ENCODE measurements around the gene NOC2L.

The NOC2L gene

DNA sequence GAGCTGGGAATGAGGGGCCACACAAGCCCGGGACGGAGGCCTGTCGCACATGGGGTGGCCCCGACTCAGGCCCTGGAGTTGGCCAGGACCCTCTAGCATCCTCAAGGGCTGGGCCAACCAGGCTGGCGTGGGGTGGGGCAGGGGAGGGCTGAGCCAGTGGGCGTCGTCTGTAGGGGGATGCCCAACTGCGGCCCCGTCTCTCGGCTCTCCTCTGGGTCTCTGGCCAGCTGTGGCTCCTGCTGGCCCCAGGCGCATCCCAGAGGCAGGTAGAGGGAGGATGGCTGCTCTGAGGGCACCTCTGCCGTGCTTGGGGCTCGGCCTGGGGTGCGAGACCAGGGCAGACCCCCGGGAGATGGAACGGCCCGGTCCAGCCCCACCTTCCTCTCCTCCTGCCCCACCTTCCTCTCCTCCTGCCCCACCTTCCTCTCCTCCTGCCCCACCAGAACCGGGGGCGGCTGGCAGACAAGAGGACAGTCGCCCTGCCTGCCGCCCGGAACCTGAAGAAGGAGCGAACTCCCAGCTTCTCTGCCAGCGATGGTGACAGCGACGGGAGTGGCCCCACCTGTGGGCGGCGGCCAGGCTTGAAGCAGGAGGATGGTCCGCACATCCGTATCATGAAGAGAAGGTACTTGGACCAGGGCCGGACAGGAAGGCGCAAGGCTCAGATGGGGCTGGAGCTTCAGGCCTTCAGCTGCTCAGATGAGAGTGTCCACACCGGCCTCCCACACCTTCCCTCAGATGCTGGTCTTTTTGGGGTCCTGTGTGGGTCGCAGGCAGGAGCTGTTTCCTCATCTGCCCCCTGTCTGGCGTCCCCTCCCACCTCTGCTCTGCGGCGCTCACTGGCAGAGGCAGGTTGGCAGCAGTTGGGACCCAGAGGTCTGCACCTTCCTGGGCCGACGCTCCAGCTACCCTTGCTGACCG, 29.1 kb downstream of the NOC2L start:
- DNase-seq (ENCODE audit: low spot score), result no peak

DNA sequence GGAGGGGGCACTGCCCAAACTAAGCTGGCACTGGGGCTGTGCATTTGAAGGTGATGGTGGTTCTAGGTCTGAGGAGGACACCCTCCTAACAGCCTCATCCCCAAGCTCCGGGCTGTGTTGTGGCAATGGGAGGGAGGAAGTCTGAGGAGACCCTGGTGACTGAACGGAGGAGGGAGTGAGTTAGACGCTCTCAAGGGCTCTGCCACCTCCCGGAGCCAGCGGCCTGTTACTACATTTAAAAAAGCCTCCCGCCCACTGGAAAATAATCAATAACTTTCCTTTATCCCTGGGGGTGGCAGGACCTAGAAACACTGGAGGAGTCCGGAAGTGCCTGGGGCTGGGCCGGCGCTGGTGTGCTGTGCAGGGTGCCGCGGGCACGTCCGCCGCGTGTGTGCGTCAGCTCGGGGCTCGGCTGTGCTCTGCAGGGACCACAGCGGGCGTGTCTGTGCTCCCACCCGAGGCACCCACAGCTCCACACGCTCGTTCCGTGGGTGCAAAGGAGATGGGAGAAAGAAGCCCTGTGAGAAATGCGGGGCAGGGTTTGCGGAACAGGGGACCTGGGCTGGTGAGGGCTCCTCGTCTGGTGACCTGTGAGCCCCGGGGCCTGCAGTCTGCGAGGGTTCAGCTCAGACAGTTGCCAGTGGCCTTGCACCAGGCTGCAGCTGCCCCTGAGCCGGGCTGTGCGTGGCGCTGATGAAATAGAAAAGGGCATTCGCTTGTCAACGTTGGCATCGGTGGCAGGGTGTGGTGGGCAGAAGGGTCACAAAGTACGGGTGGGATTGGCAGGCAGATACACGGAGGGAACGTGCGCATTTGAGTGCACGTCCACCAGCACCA, 30.0 kb downstream of the NOC2L start:
- no peak for DNase-seq (ENCODE audit: low spot score)

DNA sequence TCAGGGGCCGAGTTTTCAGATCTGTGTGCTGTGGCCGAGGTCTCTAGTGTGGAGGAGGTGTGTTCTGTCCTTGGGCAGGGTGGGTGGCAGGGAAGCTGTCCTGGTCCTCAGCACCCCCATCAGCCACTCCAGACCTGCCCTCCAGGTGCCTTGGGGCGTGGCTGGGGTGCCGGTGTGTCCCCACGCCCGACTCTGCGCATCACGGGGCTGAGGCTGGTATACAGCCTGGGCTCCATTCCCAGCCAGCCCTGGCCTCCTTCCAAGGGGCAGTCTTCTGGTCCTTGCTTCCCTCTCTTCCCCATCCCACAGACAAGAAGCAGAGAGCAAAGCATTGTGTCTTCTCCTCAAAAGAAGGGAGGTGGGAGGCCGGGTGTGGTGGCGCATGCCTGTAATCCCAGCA, 31.3 kb downstream of the NOC2L start:
- DNase-seq (ENCODE audit: low spot score), result no peak

- DNase-seq (ENCODE audit: low spot score), result no peak
Measured at GRCh38 chr1:927234-927633, 31.8 kb downstream of the NOC2L start.

DNA sequence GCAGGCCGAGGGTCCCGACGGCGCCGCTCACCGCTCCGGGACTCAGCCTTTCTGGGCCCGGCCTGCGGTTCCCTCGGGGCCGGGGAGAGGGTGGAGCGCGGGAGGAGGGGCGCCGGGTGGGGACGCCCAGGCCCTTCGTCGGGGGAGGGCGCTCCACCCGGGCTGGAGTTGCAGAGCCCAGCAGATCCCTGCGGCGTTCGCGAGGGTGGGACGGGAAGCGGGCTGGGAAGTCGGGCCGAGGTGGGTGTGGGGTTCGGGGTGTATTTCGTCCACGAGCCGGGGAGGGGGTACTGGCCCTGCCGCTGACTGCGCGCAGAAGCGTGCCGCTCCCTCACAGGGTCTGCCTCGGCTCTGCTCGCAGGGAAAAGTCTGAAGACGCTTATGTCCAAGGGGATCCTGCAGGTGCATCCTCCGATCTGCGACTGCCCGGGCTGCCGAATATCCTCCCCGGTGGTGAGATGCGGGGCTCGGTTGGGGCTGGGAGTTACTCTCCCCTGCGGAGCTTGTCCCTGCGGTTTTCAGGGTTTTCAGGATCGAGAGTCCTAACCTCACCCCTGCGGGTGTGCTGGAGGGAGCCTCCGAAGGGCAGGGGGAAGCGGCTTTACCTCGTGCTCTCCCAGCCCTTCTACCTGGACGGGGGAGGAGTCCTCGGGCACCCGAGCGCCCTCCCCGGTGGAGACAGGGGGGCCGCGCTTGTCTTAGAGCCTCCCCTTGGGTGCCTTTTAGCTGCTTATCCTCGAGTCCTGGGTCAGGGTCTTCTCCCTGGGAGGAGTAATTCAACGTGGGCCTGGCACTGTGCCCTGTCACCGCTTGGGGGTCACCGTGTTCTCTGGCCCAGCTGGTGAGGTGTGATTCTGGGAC, 33.3 kb downstream of the NOC2L start:
- no peak for DNase-seq (ENCODE audit: low spot score)

DNA sequence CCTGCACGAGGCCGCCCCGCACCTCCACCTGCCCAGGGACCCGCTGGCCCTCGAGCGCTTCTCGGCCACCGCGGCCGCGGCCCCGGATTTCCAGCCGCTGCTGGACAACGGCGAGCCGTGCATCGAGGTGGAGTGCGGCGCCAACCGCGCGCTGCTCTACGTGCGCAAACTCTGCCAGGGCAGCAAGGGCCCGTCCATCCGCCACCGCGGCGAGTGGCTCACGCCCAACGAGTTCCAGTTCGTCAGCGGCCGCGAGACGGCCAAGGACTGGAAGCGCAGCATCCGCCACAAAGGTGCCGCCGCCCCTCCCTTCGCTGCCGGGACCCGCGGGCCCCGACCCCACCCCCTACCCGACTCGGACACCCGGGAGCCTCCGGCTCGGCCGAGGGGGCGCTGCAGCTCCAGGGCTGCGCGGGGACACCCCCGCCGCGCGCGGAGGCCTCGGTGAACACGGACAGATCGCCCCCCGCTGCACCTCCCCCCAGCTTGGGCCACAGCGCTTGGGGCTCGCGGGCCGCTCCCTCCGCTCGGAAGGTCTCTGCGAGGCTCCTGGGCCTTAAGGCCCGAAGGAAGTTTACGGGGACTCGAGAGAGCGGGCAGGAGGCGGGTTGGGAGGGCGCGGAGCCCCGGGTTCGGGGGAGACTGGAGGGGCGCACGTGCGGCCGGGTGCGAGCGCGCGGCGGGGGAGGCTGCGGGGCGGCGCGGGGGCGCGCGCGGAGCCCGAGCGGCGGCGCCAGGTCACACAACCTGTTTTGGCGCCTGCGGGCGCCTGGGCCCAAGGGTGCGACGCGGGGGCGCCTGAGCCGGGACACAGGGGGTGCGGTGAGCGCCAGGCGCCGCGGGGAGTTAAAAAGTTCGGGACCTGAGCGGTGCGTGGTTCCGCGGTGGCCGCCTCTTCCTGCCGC, 34.1 kb downstream of the NOC2L start:
- DNase-seq (ENCODE audit: low spot score), result peak; percentile 54

DNA sequence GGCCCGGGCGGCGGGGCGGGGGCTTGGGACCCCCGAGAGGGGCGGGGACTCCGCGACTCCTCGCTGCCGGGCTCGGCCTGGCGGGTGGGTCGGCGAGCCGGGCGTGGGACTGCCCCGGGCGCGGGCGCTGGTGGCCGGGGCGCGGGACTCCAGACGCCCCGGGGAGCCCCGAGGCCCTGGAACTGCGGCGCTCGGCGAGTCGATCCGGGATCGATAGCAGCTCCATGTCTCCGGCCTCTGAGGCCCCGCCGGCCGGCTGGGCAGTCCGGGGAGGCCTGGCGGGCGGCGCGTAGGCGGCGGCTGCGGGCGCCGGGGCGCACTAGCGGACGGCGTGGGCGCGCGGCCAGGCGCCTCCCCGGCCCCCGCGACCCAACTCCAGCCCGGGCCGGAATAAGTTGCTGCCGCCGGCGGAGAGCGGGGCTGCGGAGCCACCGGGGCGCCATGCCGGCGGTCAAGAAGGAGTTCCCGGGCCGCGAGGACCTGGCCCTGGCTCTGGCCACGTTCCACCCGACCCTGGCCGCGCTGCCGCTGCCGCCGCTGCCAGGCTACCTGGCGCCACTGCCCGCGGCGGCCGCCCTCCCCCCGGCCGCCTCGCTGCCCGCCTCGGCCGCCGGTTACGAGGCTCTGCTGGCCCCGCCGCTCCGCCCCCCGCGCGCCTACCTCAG, 34.9 kb downstream of the NOC2L start:
- DNase-seq (ENCODE audit: low spot score), result no peak

- DNase-seq (ENCODE audit: low spot score), result peak; percentile 76
Measured at GRCh38 chr1:923131-923990, 35.7 kb downstream of the NOC2L start, which contains the start of gene SAMD11. Gene SAMD11, plus strand, starts transcription at chr1:923923. Its CDS starts 509 bp downstream, at chr1:924432.

DNA sequence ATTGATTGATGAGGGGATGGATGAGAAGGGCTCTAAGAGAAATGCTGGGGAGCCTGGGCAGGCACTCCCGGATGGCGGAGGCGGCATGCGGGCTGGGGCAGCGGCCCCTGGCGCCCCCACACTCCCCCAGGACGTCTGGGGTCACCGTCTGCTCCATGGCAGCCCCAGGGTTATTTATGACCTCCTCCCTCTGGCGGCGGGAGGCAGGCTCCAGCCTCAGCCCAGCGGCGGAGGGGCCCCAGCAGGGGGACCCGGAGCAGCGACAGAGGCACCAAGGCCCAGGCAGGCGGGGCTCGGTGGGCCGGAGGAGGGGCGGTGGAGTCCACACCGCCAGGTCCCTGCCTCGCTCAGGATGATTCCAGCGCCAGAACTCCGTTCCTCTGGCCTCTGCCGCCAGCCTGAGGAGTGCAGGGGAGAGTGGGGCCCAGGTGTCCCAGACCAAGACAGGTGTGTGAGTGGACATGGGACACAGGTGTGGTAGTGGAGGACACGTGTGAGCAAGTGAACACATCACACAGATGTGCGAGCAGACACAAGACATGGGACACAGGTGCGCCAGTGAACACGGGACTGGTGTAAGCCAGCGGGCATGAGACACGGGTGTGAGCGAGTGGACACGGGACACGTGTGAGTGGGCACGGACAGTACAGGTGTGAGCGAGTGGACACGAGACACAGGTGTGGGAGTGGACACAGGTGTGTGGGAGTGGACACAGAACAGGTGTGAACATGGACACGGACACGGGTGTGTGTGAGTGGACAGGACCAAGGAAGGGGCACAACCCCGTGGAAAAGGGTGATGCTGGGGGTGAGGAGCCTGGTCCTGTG, 37.8 kb downstream of the NOC2L start:
- DNase-seq (ENCODE audit: low spot score), result peak; percentile 61

DNA sequence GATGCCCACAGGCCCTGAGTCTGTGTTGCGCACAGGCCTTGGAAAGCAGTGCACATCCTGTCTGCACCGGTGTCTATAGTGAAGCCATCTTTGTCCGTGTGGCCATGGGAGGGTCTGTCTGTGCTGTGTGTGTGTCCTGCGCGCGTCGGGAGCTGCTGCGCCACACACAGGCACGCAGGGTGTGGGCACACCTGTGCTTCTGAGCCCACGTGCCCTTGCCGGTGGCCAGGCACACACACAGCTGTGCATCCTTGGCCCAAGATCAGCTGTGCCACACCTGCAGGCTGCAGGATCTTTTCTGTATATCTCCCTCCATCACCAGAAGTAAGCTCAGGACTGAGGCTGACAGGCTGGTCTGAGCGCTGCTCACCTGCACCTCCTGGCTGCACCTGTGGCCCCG, 38.5 kb downstream of the NOC2L start:
- no peak for DNase-seq (ENCODE audit: low spot score)

GRCh38 chr1:920010-920409, 39.0 kb downstream of the NOC2L start:
- no peak for DNase-seq (ENCODE audit: low spot score)

DNA sequence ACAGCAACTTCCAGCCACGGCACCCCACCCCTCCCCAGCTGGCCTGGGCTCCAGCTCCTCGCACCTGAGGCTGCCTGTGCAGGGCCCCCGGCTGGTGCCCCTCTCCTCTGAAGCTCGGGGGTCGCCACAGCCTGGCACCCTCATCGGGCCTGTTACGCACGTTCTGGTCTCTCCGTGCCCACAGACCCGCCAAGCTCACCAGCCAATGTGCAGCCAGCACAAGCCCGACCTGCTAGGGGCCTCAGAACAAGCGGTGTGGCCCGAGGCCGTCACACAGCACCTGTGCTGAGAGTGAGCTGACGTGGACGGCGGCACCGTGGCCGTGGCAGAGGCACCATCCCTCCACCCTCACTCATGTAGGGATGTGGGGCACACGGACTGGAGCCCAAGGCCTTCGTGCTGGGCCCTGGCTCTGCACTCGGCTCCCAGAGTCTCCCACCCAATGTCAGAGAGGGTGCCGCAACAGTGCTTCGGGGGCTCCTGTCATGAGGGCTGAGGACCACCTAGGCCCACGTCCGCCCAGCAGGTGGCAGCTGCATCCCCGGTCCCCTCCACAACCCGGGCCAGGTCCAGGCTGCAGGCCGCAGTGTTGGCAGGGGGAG, 39.7 kb downstream of the NOC2L start:
- no peak for DNase-seq (ENCODE audit: low spot score)

GRCh38 chr1:918843-919242, 40.2 kb downstream of the NOC2L start:
- DNase-seq (ENCODE audit: low spot score), result no peak

DNA sequence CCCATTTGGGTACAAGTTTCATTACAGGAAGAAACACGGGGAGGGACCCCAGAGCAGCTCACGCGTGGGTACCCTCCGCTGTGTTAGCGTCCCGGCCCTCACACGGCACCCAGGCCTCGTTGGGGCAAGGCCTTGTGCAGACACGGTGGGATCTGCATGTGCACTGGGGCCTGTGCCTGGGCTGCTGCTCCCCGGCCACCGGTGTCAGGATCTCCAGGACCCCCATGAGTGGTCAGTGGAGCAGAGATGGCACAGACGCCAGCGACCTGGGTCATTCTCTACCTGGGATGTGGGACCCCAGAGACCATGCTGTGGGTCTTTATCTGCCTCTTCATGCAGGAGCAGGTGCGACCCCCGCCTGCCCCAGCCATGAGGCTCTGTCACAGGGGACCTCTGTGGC, 40.7 kb downstream of the NOC2L start:
- no peak for DNase-seq (ENCODE audit: low spot score)

DNA sequence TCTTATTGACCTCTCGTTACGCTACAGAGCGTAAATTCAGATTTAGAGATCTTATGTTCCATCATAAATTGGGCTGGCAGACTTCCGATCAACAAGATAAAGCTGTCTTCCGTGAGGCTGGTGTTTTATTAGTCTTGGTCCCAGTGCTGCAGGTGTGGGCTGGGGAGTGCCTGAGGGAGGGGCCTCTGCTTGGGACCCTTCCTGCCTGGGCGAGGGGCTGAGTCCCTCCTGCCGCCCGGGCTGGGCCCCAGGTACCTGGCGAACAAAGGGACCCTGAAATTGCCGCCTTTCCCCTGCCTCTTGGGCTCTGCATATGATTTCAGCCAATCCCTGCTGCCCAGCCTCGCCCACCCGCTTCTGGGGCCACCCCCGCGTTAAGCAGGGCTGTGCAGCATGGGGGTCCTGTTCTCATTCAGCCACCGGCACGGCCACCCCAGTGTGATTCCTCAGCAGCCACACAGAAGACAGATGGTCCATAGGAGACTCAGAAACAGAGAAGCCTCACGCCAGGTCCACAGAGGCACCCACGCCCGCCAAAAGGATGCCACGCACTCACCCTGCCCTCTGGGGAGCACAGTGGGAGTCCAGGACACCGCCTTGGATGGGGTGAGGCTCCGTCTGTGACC, 41.5 kb downstream of the NOC2L start:
- no peak for DNase-seq (ENCODE audit: low spot score)

DNA sequence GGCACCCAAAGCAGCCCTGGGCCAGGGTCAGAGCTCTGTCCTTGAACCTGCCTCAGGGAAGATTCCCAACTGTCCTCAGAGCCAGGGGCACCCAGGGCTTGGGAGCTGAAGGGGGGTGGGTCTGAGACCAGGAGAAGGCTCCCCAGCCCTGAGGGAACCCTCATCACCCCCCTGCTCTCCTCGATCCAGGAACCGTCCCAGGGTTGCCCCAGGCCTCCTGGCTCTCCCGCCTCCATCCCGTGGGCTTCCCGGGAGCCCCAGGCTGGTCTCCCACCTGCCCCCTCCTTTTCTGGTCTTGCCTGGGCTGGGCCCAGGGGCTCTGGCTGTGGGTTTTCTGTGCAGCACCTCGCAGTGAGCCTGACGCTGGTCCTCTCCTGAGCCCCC, 42.0 kb downstream of the NOC2L start:
- no peak for DNase-seq (ENCODE audit: low spot score)

DNA sequence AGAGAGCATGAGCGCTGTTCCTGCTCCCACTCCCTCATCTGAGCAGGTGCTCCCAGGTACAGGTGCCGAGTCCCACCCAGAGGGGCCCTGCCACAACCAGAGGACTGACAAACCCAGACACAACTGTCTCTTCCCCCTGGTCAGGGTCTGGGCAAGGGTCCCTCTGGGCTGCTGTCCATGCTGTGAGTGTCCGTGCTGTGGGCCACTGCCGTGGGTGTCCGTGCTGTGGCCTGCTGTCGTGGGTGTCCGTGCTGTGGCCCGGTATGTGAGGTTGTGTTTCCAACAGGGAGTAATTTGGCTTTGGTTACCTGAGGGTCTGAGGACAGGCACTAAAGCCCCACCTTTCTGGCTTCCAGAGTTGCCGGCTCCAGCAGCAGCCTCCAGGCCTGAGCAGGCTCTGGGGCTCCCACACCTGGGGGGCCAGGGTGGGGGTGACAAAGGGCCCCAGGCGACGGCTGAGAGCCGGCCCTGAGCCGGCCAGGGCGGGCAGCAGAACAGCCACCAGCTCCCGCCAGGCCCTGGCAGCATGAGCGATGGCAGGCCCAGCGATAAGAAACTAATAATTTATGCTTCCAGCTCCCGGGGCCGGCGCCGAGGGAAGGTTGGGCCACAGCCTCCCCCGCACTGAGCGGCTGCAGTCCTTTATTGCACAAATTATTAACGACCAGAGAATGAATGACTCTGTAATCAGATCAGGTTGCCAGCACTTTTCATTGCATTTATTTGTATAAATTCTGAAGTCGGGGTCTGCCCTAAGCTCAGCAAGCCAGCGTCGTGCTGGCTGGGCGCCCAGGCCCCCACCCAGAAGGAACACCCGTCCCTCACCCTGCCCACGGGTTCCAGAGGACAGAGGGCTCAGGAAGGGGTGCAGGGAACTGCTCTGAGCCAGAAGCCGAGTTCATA, 42.6 kb downstream of the NOC2L start:
- no peak for DNase-seq (ENCODE audit: low spot score)

All from SW480 (cell line).